SJSA1 (cell line): Measurements from ENCODE around the gene ADAT1. TPM values are rescaled to one million over a fixed set of nuclear protein-coding genes. Genes with fewer than 3 reads are reported as not detected.
A peak's percentile ranks its signal among the peaks of the same experiment; 100 is the strongest.

Source experiments
- DNase-seq, 2 experiments: peaks; one replicate each; pipeline ENCODE4 v3.0.0-alpha.2; 2015 to 2020; ENCODE audit warnings: low spot score in 2 of 2, low read depth in 1 of 2
- H3K27ac ChIP-seq: fragments of 250-450 bp; sonication (Bioruptor Pico); 2 replicates; pipeline ENCODE4 v1.5.1; 2020; ENCODE audit warnings: mild to moderate bottlenecking, moderate library complexity
- H3K27me3 ChIP-seq: fragments of 250-450 bp; sonication (Bioruptor Pico); replicated peaks from 2 replicates; pipeline ENCODE4 v1.5.1; 2020; ENCODE audit warnings: mild to moderate bottlenecking, moderate library complexity
- H3K36me3 ChIP-seq: fragments of 250-450 bp; sonication (Bioruptor Pico); 2 replicates; pipeline ENCODE4 v1.5.1; 2020; ENCODE audit warnings: mild to moderate bottlenecking
- H3K4me1 ChIP-seq: fragments of 250-450 bp; sonication (Bioruptor Pico); replicated peaks from 2 replicates; pipeline ENCODE4 v1.6.1; 2021; ENCODE audit warnings: mild to moderate bottlenecking
- H3K4me3 ChIP-seq: fragments of 250-450 bp; sonication (Bioruptor Pico); 2 replicates; pipeline ENCODE4 v1.5.1; 2020; ENCODE audit warnings: mild to moderate bottlenecking
- H3K9me3 ChIP-seq: fragments of 250-450 bp; sonication (Bioruptor Pico); replicated peaks from 2 replicates; pipeline ENCODE4 v1.5.1; 2020; ENCODE audit warnings: mild to moderate bottlenecking
- total RNA-seq: library from RNA; depleted of rRNA; stranded (reverse); fragments of >200 nt; shearing (Covaris generic); gene quantifications from 2 replicates; pipeline ENCODE4 v1.2.3, GENCODE V29; 2014

ADAT1 gene
- total RNA-seq, 1 experiment from 2014 or later, result 62.0 TPM

GRCh38 chr16:75576384-75576811 lies 46.7 kb downstream of the ADAT1 start:
- Histone ChIP-seq H3K4me3 (no peak overlapping the region), H3K4me1 (no peaks in the 10 kb centered on the region), H3K36me3 (peaks cover 78% of the 10 kb centered on the region), H3K27me3 (no peaks in the 10 kb centered on the region), H3K9me3 (no peaks in the 10 kb centered on the region), H3K27ac (no peak overlapping the region)
- no peak for DNase-seq

- no peak for DNase-seq
- no peak overlapping the region for H3K4me3 ChIP-seq
- no peak overlapping the region for H3K27ac ChIP-seq
- no peaks in the 10 kb centered on the region for H3K4me1 ChIP-seq
- H3K27me3 ChIP-seq, result no peaks in the 10 kb centered on the region
- no peaks in the 10 kb centered on the region for H3K9me3 ChIP-seq
- H3K36me3 ChIP-seq, result peaks cover 82% of the 10 kb centered on the region
These were observed 47.1 kb downstream of the ADAT1 start for GRCh38 chr16:75575958-75576357.

GRCh38 chr16:75573955-75574354 lies 49.1 kb downstream of the ADAT1 start:
- no peaks in the 10 kb centered on the region for H3K9me3 ChIP-seq
- H3K4me1 ChIP-seq, result no peaks in the 10 kb centered on the region
- peaks cover 90% of the 10 kb centered on the region for H3K36me3 ChIP-seq
- H3K27me3 ChIP-seq, result no peaks in the 10 kb centered on the region
- H3K27ac ChIP-seq, result no peak overlapping the region
- H3K4me3 ChIP-seq, result no peak overlapping the region
- DNase-seq, result no peak

GRCh38 chr16:75572864-75573542 lies 50.1 kb downstream of the ADAT1 start:
- Histone ChIP-seq H3K4me3 (no peak overlapping the region), H3K4me1 (no peaks in the 10 kb centered on the region), H3K27ac (no peak overlapping the region), H3K36me3 (peaks cover 91% of the 10 kb centered on the region), H3K9me3 (no peaks in the 10 kb centered on the region), H3K27me3 (no peaks in the 10 kb centered on the region)
- DNase-seq, result no peak

- Histone ChIP-seq H3K4me3 (no peak overlapping the region), H3K27ac (no peak overlapping the region), H3K9me3 (peaks cover 5% of the 10 kb centered on the region; the same call in 1 of the 2 replicates), H3K4me1 (peaks cover 10% of the 10 kb centered on the region), H3K27me3 (no peaks in the 10 kb centered on the region), H3K36me3 (peaks cover 86% of the 10 kb centered on the region)
- DNase-seq, result no peak
These were observed 52.5 kb downstream of the ADAT1 start for GRCh38 chr16:75570396-75571065.

GRCh38 chr16:75567911-75568310 lies 55.2 kb downstream of the ADAT1 start:
- peaks cover 67% of the 10 kb centered on the region for H3K36me3 ChIP-seq
- H3K9me3 ChIP-seq, result peaks cover 5% of the 10 kb centered on the region; the same call in 1 of the 2 replicates
- H3K4me3 ChIP-seq, result no peak overlapping the region
- peaks cover 11% of the 10 kb centered on the region; the same call in 1 of the 2 replicates for H3K27me3 ChIP-seq
- H3K4me1 ChIP-seq, result peaks cover 14% of the 10 kb centered on the region
- no peak overlapping the region for H3K27ac ChIP-seq
- no peak for DNase-seq

- Histone ChIP-seq H3K27ac (peak overlapping the region; percentile 11), H3K4me1 (peaks cover 14% of the 10 kb centered on the region), H3K36me3 (peaks cover 56% of the 10 kb centered on the region), H3K4me3 (peak overlapping the region; percentile 97), H3K27me3 (peaks cover 15% of the 10 kb centered on the region; the same call in 1 of the 2 replicates), H3K9me3 (peaks cover 5% of the 10 kb centered on the region; the same call in 1 of the 2 replicates)
- DNase-seq, result no peak
These were observed 56.3 kb downstream of the ADAT1 start for GRCh38 chr16:75566758-75567255.

- peak within 1 kb of the TSS; percentile 97 for H3K4me3 ChIP-seq
- H3K4me1 ChIP-seq, result peaks cover 14% of the 10 kb centered on the region
- DNase-seq, result peak; percentile 82
- peak within 1 kb of the TSS; percentile 11 for H3K27ac ChIP-seq
- peaks cover 5% of the 10 kb centered on the region; the same call in 1 of the 2 replicates for H3K9me3 ChIP-seq
- H3K36me3 ChIP-seq, result peaks cover 51% of the 10 kb centered on the region
- H3K27me3 ChIP-seq, result peaks cover 19% of the 10 kb centered on the region; the same call in 1 of the 2 replicates
These were observed 56.9 kb downstream of the ADAT1 start, which contains the start of gene GABARAPL2 for GRCh38 chr16:75566040-75566757. Gene GABARAPL2 (plus strand): TSS chr16:75566379. CDS start chr16:75566487, 108 bp downstream.

GRCh38 chr16:75565640-75566039 lies 57.4 kb downstream of the ADAT1 start:
- Histone ChIP-seq H3K4me1 (peaks cover 14% of the 10 kb centered on the region), H3K27me3 (peaks cover 21% of the 10 kb centered on the region; the same call in 1 of the 2 replicates), H3K4me3 (peak overlapping the region; percentile 97), H3K9me3 (peaks cover 5% of the 10 kb centered on the region; the same call in 1 of the 2 replicates), H3K36me3 (peaks cover 45% of the 10 kb centered on the region), H3K27ac (no peak overlapping the region)
- no peak for DNase-seq

GRCh38 chr16:75559564-75560372 lies 63.3 kb downstream of the ADAT1 start:
- no peak overlapping the region for H3K27ac ChIP-seq

GRCh38 chr16:75558846-75559401 lies 64.2 kb downstream of the ADAT1 start:
- no peak for DNase-seq
- 0 out of 2 replicates have a peak, but pooled peaks cover 6% of the 10 kb centered on the region for H3K4me1 ChIP-seq
- no peak overlapping the region for H3K27ac ChIP-seq
- H3K9me3 ChIP-seq, result no peaks in the 10 kb centered on the region
- H3K36me3 ChIP-seq, result no peaks in the 10 kb centered on the region
- peaks cover 21% of the 10 kb centered on the region; the same call in 1 of the 2 replicates for H3K27me3 ChIP-seq
- no peak overlapping the region for H3K4me3 ChIP-seq

More at GRCh38 chr16:75559564-75560372, 63.3 kb downstream of the ADAT1 start:
- 0 out of 2 replicates have a peak, but pooled peaks cover 6% of the 10 kb centered on the region for H3K4me1 ChIP-seq
- H3K9me3 ChIP-seq, result no peaks in the 10 kb centered on the region
- H3K36me3 ChIP-seq, result no peaks in the 10 kb centered on the region
- no peak for DNase-seq
- H3K27me3 ChIP-seq, result peaks cover 24% of the 10 kb centered on the region; the same call in 1 of the 2 replicates
- no peak overlapping the region for H3K4me3 ChIP-seq

- peaks cover 8% of the 10 kb centered on the region; the same call in 1 of the 2 replicates for H3K27me3 ChIP-seq
- 0 out of 2 replicates have a peak, but pooled peaks cover 6% of the 10 kb centered on the region for H3K4me1 ChIP-seq
- H3K36me3 ChIP-seq, result no peaks in the 10 kb centered on the region
- H3K4me3 ChIP-seq, result peak overlapping the region; percentile 51
- DNase-seq, result no peak
- no peak overlapping the region for H3K27ac ChIP-seq
- H3K9me3 ChIP-seq, result no peaks in the 10 kb centered on the region
These were observed 66.6 kb downstream of the ADAT1 start for GRCh38 chr16:75556431-75556950.
